ENCODE measurements around the gene MTFR1L.

MTFR1L gene

GRCh38 chr1:25879675-25880074, 59.9 kb downstream of the MTFR1L start:
- Histone ChIP-seq H3K4me1 (ENCODE audit: insufficient read depth, low read length, severe bottlenecking) (peaks cover 11% of the 10 kb centered on the region), H2AFZ (ENCODE audit: low read length) (no peak overlapping the region), H3K79me2 (ENCODE audit: insufficient read depth, low read length) (no peaks in the 10 kb centered on the region), H3F3A (ENCODE audit: insufficient read depth, low read length) (no peaks in the 10 kb centered on the region), H4K20me1 (ENCODE audit: insufficient read depth, low read length) (no peaks in the 10 kb centered on the region), H3K27ac (ENCODE audit: low read depth, low read length, poor library complexity, severe bottlenecking) (no peak overlapping the region), H3K36me3 (ENCODE audit: insufficient read depth, low read length) (no peaks in the 10 kb centered on the region; the same call in 1 of the 2 replicates), H3K9ac (ENCODE audit: low read length) (no peak overlapping the region), H3K4me3 (ENCODE audit: low read depth, low read length, poor library complexity, severe bottlenecking) (no peak overlapping the region), H3K9me2 (ENCODE audit: low read depth, low read length) (no peaks in the 10 kb centered on the region), H3K27me3 (ENCODE audit: insufficient read depth, low read length) (no peaks in the 10 kb centered on the region), H3K4me2 (ENCODE audit: low read length) (no peak overlapping the region), H3K9me3 (ENCODE audit: low read length) (no peaks in the 10 kb centered on the region)
- no peak for TF ChIP-seq EZH2 (IDR thresholded peaks at IDR 0.05; ENCODE audit: borderline replicate concordance, low read length)
- TF ChIP-seq CTCF (IDR thresholded peaks at IDR 0.05; ENCODE audit: low read length), result no peak

- no peaks in the 10 kb centered on the region for H3K9me2 ChIP-seq (ENCODE audit: low read depth, low read length)
These were observed 60.8 kb downstream of the MTFR1L start for GRCh38 chr1:25880518-25880917.

GRCh38 chr1:25881266-25881665, 61.5 kb downstream of the MTFR1L start:
- H4K20me1 ChIP-seq (ENCODE audit: insufficient read depth, low read length), result no peaks in the 10 kb centered on the region
- H3K4me3 ChIP-seq (ENCODE audit: low read depth, low read length, poor library complexity, severe bottlenecking), result no peak overlapping the region
- no peak overlapping the region for H2AFZ ChIP-seq (ENCODE audit: low read length)
- no peak overlapping the region for H3K4me2 ChIP-seq (ENCODE audit: low read length)
- H3K79me2 ChIP-seq (ENCODE audit: insufficient read depth, low read length), result no peaks in the 10 kb centered on the region
- H3K27ac ChIP-seq (ENCODE audit: low read depth, low read length, poor library complexity, severe bottlenecking), result no peak overlapping the region
- H3K27me3 ChIP-seq (ENCODE audit: insufficient read depth, low read length), result no peaks in the 10 kb centered on the region
- H3K9me3 ChIP-seq (ENCODE audit: low read length), result no peaks in the 10 kb centered on the region
- H3K9ac ChIP-seq (ENCODE audit: low read length), result no peak overlapping the region
- no peaks in the 10 kb centered on the region for H3F3A ChIP-seq (ENCODE audit: insufficient read depth, low read length)
- no peaks in the 10 kb centered on the region for H3K9me2 ChIP-seq (ENCODE audit: low read depth, low read length)
- H3K4me1 ChIP-seq (ENCODE audit: insufficient read depth, low read length, severe bottlenecking), result no peaks in the 10 kb centered on the region
- H3K36me3 ChIP-seq (ENCODE audit: insufficient read depth, low read length), result no peaks in the 10 kb centered on the region; the same call in 1 of the 2 replicates
- TF ChIP-seq CTCF (IDR thresholded peaks at IDR 0.05; ENCODE audit: low read length) (no peak), EZH2 (IDR thresholded peaks at IDR 0.05; ENCODE audit: borderline replicate concordance, low read length) (no peak)

More at GRCh38 chr1:25880518-25880917, 60.8 kb downstream of the MTFR1L start:
- no peak overlapping the region for H3K9ac ChIP-seq (ENCODE audit: low read length)
- no peaks in the 10 kb centered on the region for H3K79me2 ChIP-seq (ENCODE audit: insufficient read depth, low read length)
- no peaks in the 10 kb centered on the region for H3K27me3 ChIP-seq (ENCODE audit: insufficient read depth, low read length)
- H3K4me3 ChIP-seq (ENCODE audit: low read depth, low read length, poor library complexity, severe bottlenecking), result no peak overlapping the region
- no peak for TF ChIP-seq CTCF (IDR thresholded peaks at IDR 0.05; ENCODE audit: low read length)
- TF ChIP-seq EZH2 (IDR thresholded peaks at IDR 0.05; ENCODE audit: borderline replicate concordance, low read length), result no peak
- H3K27ac ChIP-seq (ENCODE audit: low read depth, low read length, poor library complexity, severe bottlenecking), result no peak overlapping the region
- no peaks in the 10 kb centered on the region for H4K20me1 ChIP-seq (ENCODE audit: insufficient read depth, low read length)
- no peaks in the 10 kb centered on the region for H3K9me3 ChIP-seq (ENCODE audit: low read length)
- no peaks in the 10 kb centered on the region; the same call in 1 of the 2 replicates for H3K36me3 ChIP-seq (ENCODE audit: insufficient read depth, low read length)
- no peak overlapping the region for H2AFZ ChIP-seq (ENCODE audit: low read length)
- H3F3A ChIP-seq (ENCODE audit: insufficient read depth, low read length), result no peaks in the 10 kb centered on the region
- H3K4me2 ChIP-seq (ENCODE audit: low read length), result no peak overlapping the region
- H3K4me1 ChIP-seq (ENCODE audit: insufficient read depth, low read length, severe bottlenecking), result peaks cover 4% of the 10 kb centered on the region
